Renal cortical epithelial cell (primary cell): ENCODE measurements around the gene RNF39. TPM values are rescaled to one million over a fixed set of nuclear protein-coding genes. Genes with fewer than 3 reads are reported as not detected.

Experiments
- total RNA-seq: library from RNA; depleted of rRNA; stranded (reverse); fragments of >200 nt; gene quantifications from 2 replicates; pipeline ENCODE4 v1.2.3, GENCODE V29; 2014

The RNF39 gene
- total RNA-seq, 1 donor from 2014 or later: 0.05 TPM

Other genes starting within 250 kb of the RNF39 start
- gene HLA-G, start 247.9 kb downstream of the RNF39 start, total RNA-seq: 1.7 and 5.7 TPM in 2 replicates
- gene HLA-A, start 133.2 kb downstream of the RNF39 start, total RNA-seq: 611 and 802 TPM in 2 replicates
- 12.3 and 32.3 TPM in 2 replicates for gene POLR1H, start 14.5 kb downstream of the RNF39 start, total RNA-seq
- gene PPP1R11, start 8.6 kb downstream of the RNF39 start, total RNA-seq: 14.1 and 22.0 TPM in 2 replicates
- gene TRIM31, start 37.3 kb upstream of the RNF39 start, total RNA-seq: not detected in 2 replicates
- gene TRIM40, start 60.4 kb upstream of the RNF39 start, total RNA-seq: not detected in 2 replicates
- gene TRIM10, start 85.4 kb upstream of the RNF39 start, total RNA-seq: under 0.01 TPM in 1 of 2 replicates, not detected in the other
- gene TRIM15, start 87.8 kb upstream of the RNF39 start, total RNA-seq: 0.17 TPM in 1 of 2 replicates, not detected in the other
- gene TRIM26, start 137.6 kb upstream of the RNF39 start, total RNA-seq: 23.4 and 45.6 TPM in 2 replicates